Mucosa of descending colon (tissue), 3 donors: ENCODE data around the gene SLC5A10. TPM values are rescaled to one million over a fixed set of nuclear protein-coding genes. Genes with fewer than 3 reads are reported as not detected.
"Not testable (repeated sequence)": the region's sequence is repeated elsewhere in the genome, so short reads cannot be mapped to it uniquely, and the experiment has no call there.

Experiments
- ATAC-seq: fragments of 200-7000 bp; cut with Tn5 transposase; one replicate; pipeline ENCODE4 v1.9.1; 2020; ENCODE audit warnings: mild to moderate bottlenecking, moderate library complexity
- DNase-seq, 3 donors: peaks; one replicate each; pipeline ENCODE4 v3.0.0-alpha.2; 2020
- H3K36me3 ChIP-seq: fragments of 200-600 bp; one replicate; pipeline ENCODE4 v1.8.0; 2021; ENCODE audit warnings: low read depth, mild to moderate bottlenecking
- H3K4me1 ChIP-seq: fragments of 200-600 bp; one replicate; pipeline ENCODE4 v1.8.0; 2021; ENCODE audit warnings: low read depth, mild to moderate bottlenecking
- H3K4me3 ChIP-seq: fragments of 200-600 bp; one replicate; pipeline ENCODE4 v1.8.0; 2021; ENCODE audit warnings: mild to moderate bottlenecking
- H3K9me3 ChIP-seq: fragments of 200-600 bp; one replicate; pipeline ENCODE4 v1.8.0; 2021; ENCODE audit warnings: mild to moderate bottlenecking
- intact Hi-C, 2 donors: fragments of 100-400 bp; cut with DNase I in 1 of 2; cut with micrococcal nuclease in 1 of 2; formaldehyde crosslinking; loops; one replicate each; pipeline versions ENCODE4 v1.11.0 to v1.11.1; 2022; cut with DNase I, micrococcal nuclease
- total RNA-seq, 3 donors: library from RNA; stranded (reverse); fragmentation: NEBNext Ultra II Directional in 2 of 3; extraction: Animal tissue kit (Norgen Biotek cat#: 25700) in 2 of 3; gene quantifications; one replicate each; pipeline versions ENCODE4 v1.2.1 to v1.2.4, GENCODE V29; 2021 to 2023
- donor health status: DM: no; HTN: no; CAD: no; lungs with moderate emphysema.
- donor health status: DM: no; HTN: no; CAD: no.
- donor health status: DM: no; HTN: yes; CAD: no.

The SLC5A10 gene
- total RNA-seq, 3 donors from 2014 or later = 0.12 TPM; not detected in 2

GRCh38 chr17:19070318-19071168, 118.6 kb downstream of the SLC5A10 start:
- peak; percentile 99 for ATAC-seq
- H3K4me1 ChIP-seq, H3K36me3 ChIP-seq, H3K9me3 ChIP-seq, DNase-seq, intact Hi-C loops, H3K4me3 ChIP-seq: not testable (repeated sequence)

Other genes with a start within 250 kb of the SLC5A10 start
- gene FBXW10, start 208.1 kb upstream of the SLC5A10 start, total RNA-seq = not detected
- gene TVP23B, start 171.0 kb upstream of the SLC5A10 start, total RNA-seq = 10 to 100 TPM; 34.4 to 42.7 (median 39.9) TPM
- gene PRPSAP2, start 94.0 kb upstream of the SLC5A10 start, total RNA-seq = 10 to 100 TPM; 32.6 to 42.1 (median 35.0) TPM
- gene FAM83G, start 52.6 kb downstream of the SLC5A10 start, total RNA-seq = 10 to 100 TPM; 18.9 to 40.4 (median 29.1) TPM
- 1 to 10 TPM; 1.2 to 2.5 (median 1.8) TPM for gene GRAP, start 94.8 kb downstream of the SLC5A10 start, total RNA-seq
- gene GRAPL, start 175.4 kb downstream of the SLC5A10 start, total RNA-seq = 1 to 10 TPM; 2.0 to 4.4 (median 2.2) TPM